Suppressor macrophage treated with lipopolysaccharide for 4 hours (primary cell): ENCODE measurements around the gene BLOC1S6.

Experiments used
- DNase-seq: peaks from one replicate; pipeline ENCODE4 v3.0.0-alpha.2; 2020

Gene BLOC1S6

GRCh38 chr15:45641999-45642932 lies 55.1 kb downstream of the BLOC1S6 start:
- DNase-seq, result peak; percentile 25

- no peak for DNase-seq
These were observed 57.3 kb downstream of the BLOC1S6 start for GRCh38 chr15:45644437-45644836.

GRCh38 chr15:45645026-45645980 lies 58.1 kb downstream of the BLOC1S6 start:
- peak; percentile 78 for DNase-seq

- no peak for DNase-seq
These were observed 59.0 kb downstream of the BLOC1S6 start for GRCh38 chr15:45646220-45646619.

- DNase-seq, result no peak
These were observed 60.6 kb downstream of the BLOC1S6 start for GRCh38 chr15:45647828-45648227.

- DNase-seq, result no peak
These were observed 61.5 kb downstream of the BLOC1S6 start for GRCh38 chr15:45648521-45649200.

- peak; percentile 80 for DNase-seq
These were observed 62.8 kb downstream of the BLOC1S6 start for GRCh38 chr15:45650007-45650406.

GRCh38 chr15:45650889-45651525 lies 63.8 kb downstream of the BLOC1S6 start:
- DNase-seq, result no peak

GRCh38 chr15:45653702-45654424 lies 66.7 kb downstream of the BLOC1S6 start:
- peak; percentile 82 for DNase-seq

- no peak for DNase-seq
These were observed 67.6 kb downstream of the BLOC1S6 start for GRCh38 chr15:45654749-45655148.

GRCh38 chr15:45657254-45657653 lies 70.1 kb downstream of the BLOC1S6 start:
- no peak for DNase-seq

GRCh38 chr15:45657764-45658545 lies 70.8 kb downstream of the BLOC1S6 start:
- no peak for DNase-seq
